A673 (cell line): ENCODE data around the gene SCN4B.

ENCODE experiments used
- EZH2 ChIP-seq: fragments of 200-600 bp; sonication (generic); IDR thresholded peaks from 2 replicates; pipeline ENCODE4 v1.6.1; 2017; ENCODE audit warnings: borderline replicate concordance, low read depth, mild to moderate bottlenecking, mixed read lengths, antibody characterized with exemption, low read length; ENCODE audit not compliant: poor library complexity, severe bottlenecking
- TF ChIP-seq, protein P1 (sequence below): fragments of 300-800, 200-600 bp; sonication (generic); conservative IDR thresholded peaks from 2 replicates; pipeline ENCODE4 v1.5.1; 2017; ENCODE audit warnings: low read depth, mild to moderate bottlenecking, antibody characterized with exemption, low read length, moderate library complexity, mixed read lengths

DNA sequence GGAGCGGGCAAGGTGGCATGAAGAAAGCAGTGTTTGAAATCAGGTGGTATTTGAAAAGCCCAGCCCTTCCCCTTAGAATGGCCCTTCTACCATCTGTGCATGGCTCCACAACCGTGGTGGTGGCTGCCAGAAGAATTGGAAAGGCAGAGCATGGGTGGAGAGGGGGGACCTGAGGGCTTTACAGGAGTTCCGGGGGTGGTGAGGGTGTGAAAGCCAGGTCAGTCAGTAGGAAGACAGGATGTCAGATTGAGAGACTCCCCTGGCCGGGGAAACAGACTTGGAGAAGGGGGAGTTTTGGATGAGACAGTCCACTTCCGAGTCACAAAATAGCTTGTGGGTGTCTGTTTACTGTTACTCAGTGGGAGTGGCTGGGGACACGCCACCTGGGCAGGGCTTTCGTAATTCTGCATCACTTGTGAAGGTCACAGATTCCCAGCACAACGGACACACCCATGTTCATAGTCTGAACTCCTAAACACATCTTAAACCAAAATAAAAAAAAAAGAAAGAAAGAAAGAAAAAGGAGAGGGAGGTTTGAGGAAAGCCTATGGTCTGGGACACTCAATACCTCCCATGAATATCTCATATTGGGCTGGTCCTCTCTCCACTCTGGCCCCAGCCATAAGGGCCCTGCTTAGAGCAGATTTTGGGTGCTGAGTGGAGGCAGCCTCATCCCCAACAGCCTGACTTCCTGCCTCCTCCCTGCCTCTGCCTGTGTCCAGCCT, 41.4 kb downstream of the SCN4B start:
- no peak for TF ChIP-seq EZH2
- TF ChIP-seq, protein P1, sequence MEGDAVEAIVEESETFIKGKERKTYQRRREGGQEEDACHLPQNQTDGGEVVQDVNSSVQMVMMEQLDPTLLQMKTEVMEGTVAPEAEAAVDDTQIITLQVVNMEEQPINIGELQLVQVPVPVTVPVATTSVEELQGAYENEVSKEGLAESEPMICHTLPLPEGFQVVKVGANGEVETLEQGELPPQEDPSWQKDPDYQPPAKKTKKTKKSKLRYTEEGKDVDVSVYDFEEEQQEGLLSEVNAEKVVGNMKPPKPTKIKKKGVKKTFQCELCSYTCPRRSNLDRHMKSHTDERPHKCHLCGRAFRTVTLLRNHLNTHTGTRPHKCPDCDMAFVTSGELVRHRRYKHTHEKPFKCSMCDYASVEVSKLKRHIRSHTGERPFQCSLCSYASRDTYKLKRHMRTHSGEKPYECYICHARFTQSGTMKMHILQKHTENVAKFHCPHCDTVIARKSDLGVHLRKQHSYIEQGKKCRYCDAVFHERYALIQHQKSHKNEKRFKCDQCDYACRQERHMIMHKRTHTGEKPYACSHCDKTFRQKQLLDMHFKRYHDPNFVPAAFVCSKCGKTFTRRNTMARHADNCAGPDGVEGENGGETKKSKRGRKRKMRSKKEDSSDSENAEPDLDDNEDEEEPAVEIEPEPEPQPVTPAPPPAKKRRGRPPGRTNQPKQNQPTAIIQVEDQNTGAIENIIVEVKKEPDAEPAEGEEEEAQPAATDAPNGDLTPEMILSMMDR = no peak
